GM10266 (cell line): ENCODE measurements around the gene DUSP15.

Source experiments
- DNase-seq: peaks from one replicate; pipeline ENCODE4 v3.0.0; 2012; ENCODE audit errors: extremely low spot score
- CTCF ChIP-seq: IDR thresholded peaks from 2 replicates; pipeline ENCODE4 v1.5.1; 2012; ENCODE audit warnings: mild to moderate bottlenecking, low read depth; ENCODE audit not compliant: control insufficient read depth, insufficient read depth; ENCODE audit errors: missing control alignments

DUSP15 gene

GRCh38 chr20:31862506-31862905 lies 7.8 kb downstream of the DUSP15 start:
- peak; percentile 27 for DNase-seq

GRCh38 chr20:31862157-31862470 lies 8.2 kb downstream of the DUSP15 start:
- DNase-seq: no peak
- no peak for TF ChIP-seq CTCF

More at GRCh38 chr20:31862506-31862905, 7.8 kb downstream of the DUSP15 start:
- TF ChIP-seq CTCF: no peak

- no peak for TF ChIP-seq CTCF
- peak; percentile 95 for DNase-seq
Observed at GRCh38 chr20:31861385-31862156, 8.8 kb downstream of the DUSP15 start.

- DNase-seq: no peak
- no peak for TF ChIP-seq CTCF
Observed at GRCh38 chr20:31861135-31861384, 9.3 kb downstream of the DUSP15 start.

GRCh38 chr20:31860390-31861134 lies 9.8 kb downstream of the DUSP15 start:
- no peak for DNase-seq

GRCh38 chr20:31859998-31860380 lies 10.3 kb downstream of the DUSP15 start:
- no peak for TF ChIP-seq CTCF
- no peak for DNase-seq

More at GRCh38 chr20:31860390-31861134, 9.8 kb downstream of the DUSP15 start:
- TF ChIP-seq CTCF: no peak

GRCh38 chr20:31859266-31859997 lies 10.9 kb downstream of the DUSP15 start:
- no peak for TF ChIP-seq CTCF
- no peak for DNase-seq
